GM23338 (cell line): ENCODE data around the gene CAV2. TPM values are rescaled to one million over a fixed set of nuclear protein-coding genes. Genes with fewer than 3 reads are reported as not detected.

ENCODE experiments used
- ATAC-seq: fragments of 200-7000 bp; cut with Tn5 transposase; 3 replicates; pipeline ENCODE4 v1.9.1; 2020
- DNase-seq: peaks from one replicate; pipeline ENCODE4 v3.0.0-alpha.2; 2015; ENCODE audit warnings: low spot score
- H2AFZ ChIP-seq: fragments of 200-600 bp; sonication (generic); 2 replicates; pipeline ENCODE4 v1.8.0; 2016; ENCODE audit warnings: antibody characterized with exemption, mild to moderate bottlenecking, moderate library complexity
- H3F3A ChIP-seq: fragments of 200-600 bp; sonication (generic); replicated peaks from 2 replicates; pipeline ENCODE4 v1.8.0; 2017; ENCODE audit warnings: antibody characterized with exemption, mixed run types, low read depth
- H3K27ac ChIP-seq: fragments of 200-600 bp; sonication (generic); 2 replicates; pipeline ENCODE4 v1.6.1; 2016; ENCODE audit warnings: low read depth
- H3K27me3 ChIP-seq: fragments of 200-600 bp; sonication (generic); 2 replicates; pipeline ENCODE4 v1.8.0; 2016; ENCODE audit warnings: mild to moderate bottlenecking, mixed run types, moderate library complexity; ENCODE audit not compliant: insufficient read depth
- H3K36me3 ChIP-seq: fragments of 200-600 bp; sonication (generic); 2 replicates; pipeline ENCODE4 v1.8.0; 2016; ENCODE audit warnings: mild to moderate bottlenecking; ENCODE audit not compliant: insufficient read depth
- H3K4me1 ChIP-seq: fragments of 200-600 bp; sonication (generic); 2 replicates; pipeline ENCODE4 v1.8.0; 2016; ENCODE audit warnings: mild to moderate bottlenecking, moderate library complexity; ENCODE audit not compliant: insufficient read depth
- H3K4me2 ChIP-seq: fragments of 200-600 bp; sonication (generic); 2 replicates; pipeline ENCODE4 v1.7.1; 2017; ENCODE audit warnings: mixed run types
- H3K4me3 ChIP-seq: fragments of 200-600 bp; sonication (generic); 2 replicates; pipeline ENCODE4 v1.6.1; 2016; ENCODE audit warnings: mixed run types
- H3K79me2 ChIP-seq: fragments of 200-600 bp; sonication (generic); replicated peaks from 2 replicates; pipeline ENCODE4 v1.8.0; 2017; ENCODE audit warnings: mild to moderate bottlenecking; ENCODE audit not compliant: insufficient read depth
- H3K9me2 ChIP-seq: fragments of 200-600 bp; sonication (generic); 2 replicates; pipeline ENCODE4 v1.8.0; 2017; ENCODE audit not compliant: insufficient read depth
- H4K20me1 ChIP-seq: fragments of 200-600 bp; sonication (generic); replicated peaks from 2 replicates; pipeline ENCODE4 v1.8.0; 2017; ENCODE audit warnings: mild to moderate bottlenecking; ENCODE audit not compliant: insufficient read depth
- H3K27ac Mint-ChIP-seq: 2 replicates; pipeline ENCODE4 v1.8.0; 2020; ENCODE audit warnings: inconsistent platforms, mild to moderate bottlenecking, moderate library complexity, mixed read lengths
- H3K27me3 Mint-ChIP-seq: 3 replicates; pipeline ENCODE4 v1.8.0; 2022; ENCODE audit warnings: low read depth, mild to moderate bottlenecking, moderate library complexity, mixed read lengths, inconsistent platforms; ENCODE audit not compliant: insufficient read depth, poor library complexity
- H3K36me3 Mint-ChIP-seq: 3 replicates; pipeline ENCODE4 v1.8.0; 2021; ENCODE audit warnings: low read depth, mild to moderate bottlenecking, inconsistent platforms, moderate library complexity, mixed read lengths
- H3K4me1 Mint-ChIP-seq: 3 replicates; pipeline ENCODE4 v1.8.0; 2020; ENCODE audit warnings: mild to moderate bottlenecking, inconsistent platforms, mixed read lengths
- H3K4me3 Mint-ChIP-seq: 3 replicates; pipeline ENCODE4 v1.8.0; 2021; ENCODE audit warnings: moderate library complexity, mild to moderate bottlenecking, inconsistent platforms, mixed read lengths
- H3K9me3 Mint-ChIP-seq: 3 replicates; pipeline ENCODE4 v1.8.0; 2020; ENCODE audit warnings: moderate library complexity, mild to moderate bottlenecking, inconsistent platforms, mixed read lengths
- CREB1 ChIP-seq: fragments of 250-450 bp; sonication (Bioruptor Pico); IDR thresholded peaks from 2 replicates; pipeline ENCODE4 v1.5.0; 2020; ENCODE audit warnings: low read depth, mild to moderate bottlenecking, moderate library complexity
- CTCF ChIP-seq, 2 experiments: fragments of 200-600 bp in 1 of 2; sonication (generic) in 1 of 2; conservative IDR thresholded peaks; 2 replicates each; pipeline versions ENCODE4 v1.5.1 to v1.6.1; 2016 to 2017; ENCODE audit warnings: antibody characterized with exemption in 2 of 2, low read depth in 2 of 2, mild to moderate bottlenecking in 2 of 2, moderate library complexity in 1 of 2
- ETS1 ChIP-seq: IDR thresholded peaks from 2 replicates; pipeline ENCODE4 v1.6.1; 2016; ENCODE audit warnings: antibody characterized with exemption
- EZH2 ChIP-seq: fragments of 200-600 bp; sonication (generic); IDR thresholded peaks from one replicate; pipeline ENCODE4 v1.8.0; 2017; ENCODE audit warnings: antibody characterized with exemption, mild to moderate bottlenecking, low read depth; ENCODE audit not compliant: unreplicated experiment
- EZH2phosphoT487 ChIP-seq: fragments of 200-600 bp; sonication (generic); IDR thresholded peaks from one replicate; pipeline ENCODE4 v1.8.1; 2018; ENCODE audit warnings: antibody characterized with exemption; ENCODE audit not compliant: unreplicated experiment
- JUNB ChIP-seq: IDR thresholded peaks from one replicate; pipeline ENCODE4 v1.6.1; 2016; ENCODE audit warnings: antibody characterized with exemption; ENCODE audit not compliant: unreplicated experiment
- NANOG ChIP-seq: IDR thresholded peaks from 2 replicates; pipeline ENCODE4 v1.6.1; 2016; ENCODE audit warnings: antibody characterized with exemption, borderline replicate concordance
- POLR2AphosphoS5 ChIP-seq: IDR thresholded peaks from 2 replicates; pipeline ENCODE4 v1.6.1; 2016; ENCODE audit warnings: antibody characterized with exemption, low read depth
- REST ChIP-seq: IDR thresholded peaks from one replicate; pipeline ENCODE4 v1.6.1; 2018; ENCODE audit warnings: antibody characterized with exemption; ENCODE audit not compliant: unreplicated experiment
- STAT1 ChIP-seq: IDR thresholded peaks from one replicate; pipeline ENCODE4 v1.6.1; 2016; ENCODE audit warnings: antibody characterized with exemption; ENCODE audit not compliant: unreplicated experiment
- ZNF114 ChIP-seq: fragments of 250-450 bp; sonication (Bioruptor Pico); IDR thresholded peaks from 2 replicates; pipeline ENCODE4 v1.5.0; 2020; ENCODE audit warnings: mild to moderate bottlenecking, moderate library complexity
- ZNF331 ChIP-seq: fragments of 250-450 bp; sonication (Bioruptor Pico); IDR thresholded peaks from 2 replicates; pipeline ENCODE4 v1.5.0; 2020; ENCODE audit warnings: low read depth, mild to moderate bottlenecking, moderate library complexity
- ZNF462 ChIP-seq: fragments of 250-450 bp; sonication (Bioruptor Pico); IDR thresholded peaks from 2 replicates; pipeline ENCODE4 v1.5.0; 2020; ENCODE audit warnings: mild to moderate bottlenecking, moderate library complexity
- polyA plus RNA-seq: library from polyadenylated mRNA; unstranded; fragments of >200 nt; fragmentation: Nextera tagmentation; extraction: Ambion mirVana; gene quantifications from 2 replicates; pipeline ENCODE4 v1.2.1, GENCODE V29; 2016
- total RNA-seq: library from RNA; depleted of rRNA; stranded (reverse); fragments of >200 nt; shearing (Covaris generic); gene quantifications from 2 replicates; pipeline ENCODE4 v1.2.3, GENCODE V29; 2014

The CAV2 gene
- total and polyA plus RNA-seq, 2 experiments from 2014 or later: 4.2 to 6.6 TPM

- Mint-ChIP-seq H3K4me3 (no peak overlapping the region), H3K4me1 (peaks cover 12% of the 10 kb centered on the region), H3K36me3 (no peaks in the 10 kb centered on the region), H3K27ac (no peak overlapping the region), H3K9me3 (no peaks in the 10 kb centered on the region), H3K27me3 (peaks cover 21% of the 10 kb centered on the region)
- Histone ChIP-seq H3K4me3 (no peak overlapping the region), H3K4me1 (peaks cover 11% of the 10 kb centered on the region), H2AFZ (no peak overlapping the region), H3K4me2 (no peak overlapping the region), H3K79me2 (no peaks in the 10 kb centered on the region), H3K27me3 (peaks cover 29% of the 10 kb centered on the region), H3K27ac (no peak overlapping the region), H3K9me2 (no peaks in the 10 kb centered on the region), H4K20me1 (no peaks in the 10 kb centered on the region), H3K36me3 (no peaks in the 10 kb centered on the region), H3F3A (peaks cover 6% of the 10 kb centered on the region; the same call in 1 of the 2 replicates)
- DNase-seq (no peak), ATAC-seq (no peak)
- TF ChIP-seq POLR2AphosphoS5: no peak
- TF ChIP-seq NANOG: no peak
- TF ChIP-seq EZH2: no peak
- TF ChIP-seq CREB1: no peak
- TF ChIP-seq ZNF462: no peak
- no peak for TF ChIP-seq REST
- TF ChIP-seq STAT1: no peak
- TF ChIP-seq ETS1: no peak
- TF ChIP-seq ZNF114 (CRISPR knock-in tag): no peak
- TF ChIP-seq JUNB: no peak
- no peak for TF ChIP-seq EZH2phosphoT487
- TF ChIP-seq ZNF331 (CRISPR knock-in tag): no peak
- TF ChIP-seq CTCF (conservative IDR thresholded peaks at IDR 0.05; ENCODE audit: low read depth in 2 of 2): no peak
Observed at GRCh38 chr7:116503835-116504234, 4.3 kb downstream of the CAV2 start.
